SK-N-SH (cell line): ENCODE results near the gene PLVAP.
A peak's percentile ranks its signal among the peaks of the same experiment; 100 is the strongest.

Source experiments
- EP300 ChIP-seq, 2 experiments: IDR thresholded peaks; 2 replicates each; pipeline versions ENCODE4 v1.4.0 to v1.6.1; 2012; ENCODE audit warnings: borderline replicate concordance in 1 of 2, low read depth in 1 of 2, low read length in 1 of 2
- GABPA ChIP-seq: IDR thresholded peaks from 2 replicates; pipeline ENCODE4 v1.4.0; 2012; ENCODE audit warnings: low read depth, mild to moderate bottlenecking
- RAD21 ChIP-seq: IDR thresholded peaks from 2 replicates; pipeline ENCODE4 v1.6.1; 2012; ENCODE audit warnings: mild to moderate bottlenecking, low read length
- TAF1 ChIP-seq: IDR thresholded peaks from 2 replicates; pipeline ENCODE4 v1.6.1; 2012; ENCODE audit warnings: low read depth, mild to moderate bottlenecking, low read length, moderate library complexity, borderline replicate concordance
- TEAD4 ChIP-seq: IDR thresholded peaks from 2 replicates; pipeline ENCODE4 v1.4.0; 2012; ENCODE audit warnings: mild to moderate bottlenecking, borderline replicate concordance; ENCODE audit not compliant: insufficient read depth
- YY1 ChIP-seq: IDR thresholded peaks from 2 replicates; pipeline ENCODE4 v1.4.0; 2012; ENCODE audit warnings: low read depth, mild to moderate bottlenecking
- TF ChIP-seq, protein P1 (sequence below): fragments of 200-600 bp; sonication (generic); IDR thresholded peaks from 2 replicates; pipeline ENCODE4 v1.6.1; 2017; ENCODE audit warnings: antibody characterized with exemption, mild to moderate bottlenecking, moderate library complexity

DNA sequence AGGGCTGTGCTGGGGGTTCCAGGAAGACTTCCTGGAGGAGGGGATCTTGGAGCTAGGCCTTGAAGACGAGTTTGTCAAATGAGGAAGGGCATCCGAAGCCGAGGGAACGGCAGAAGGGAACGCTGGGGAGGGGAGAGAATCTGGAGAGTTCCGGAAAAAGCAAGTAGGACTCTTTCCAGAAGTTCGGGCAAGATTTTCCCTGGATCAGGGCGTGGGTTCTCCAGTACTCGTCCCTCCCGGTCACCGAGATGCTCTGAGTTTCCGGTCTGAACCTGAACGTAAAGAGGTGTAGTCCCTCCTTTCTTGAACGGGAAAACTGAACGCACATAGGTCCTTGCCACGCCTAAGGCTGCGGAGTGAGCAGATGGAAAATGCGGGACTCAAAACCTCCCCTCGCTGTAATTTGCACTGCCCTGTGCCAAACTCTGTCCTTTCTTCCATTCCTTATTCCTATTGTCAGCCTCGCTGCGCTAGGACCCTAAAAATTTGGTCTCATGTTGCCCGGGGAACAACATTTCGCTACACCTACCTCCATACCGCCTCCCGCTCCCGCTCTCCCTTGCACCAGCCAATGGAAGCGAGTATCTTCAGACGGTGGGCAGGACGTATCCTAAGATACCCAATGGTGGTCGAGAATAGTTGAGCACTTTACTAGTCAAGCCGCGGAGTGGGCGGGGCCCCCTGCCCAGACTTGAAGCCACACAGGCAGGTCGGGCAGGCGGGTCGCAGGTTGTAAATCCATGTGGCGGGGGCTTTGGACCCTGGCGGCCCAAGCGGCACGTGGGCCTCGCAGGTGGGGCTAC is 40.1 kb downstream of the PLVAP start, which contains the start of gene GTPBP3:
- peak; percentile 82 for TF ChIP-seq YY1
- no peak for TF ChIP-seq RAD21
- TF ChIP-seq TAF1 = peak; percentile 52
- TF ChIP-seq, protein P1, sequence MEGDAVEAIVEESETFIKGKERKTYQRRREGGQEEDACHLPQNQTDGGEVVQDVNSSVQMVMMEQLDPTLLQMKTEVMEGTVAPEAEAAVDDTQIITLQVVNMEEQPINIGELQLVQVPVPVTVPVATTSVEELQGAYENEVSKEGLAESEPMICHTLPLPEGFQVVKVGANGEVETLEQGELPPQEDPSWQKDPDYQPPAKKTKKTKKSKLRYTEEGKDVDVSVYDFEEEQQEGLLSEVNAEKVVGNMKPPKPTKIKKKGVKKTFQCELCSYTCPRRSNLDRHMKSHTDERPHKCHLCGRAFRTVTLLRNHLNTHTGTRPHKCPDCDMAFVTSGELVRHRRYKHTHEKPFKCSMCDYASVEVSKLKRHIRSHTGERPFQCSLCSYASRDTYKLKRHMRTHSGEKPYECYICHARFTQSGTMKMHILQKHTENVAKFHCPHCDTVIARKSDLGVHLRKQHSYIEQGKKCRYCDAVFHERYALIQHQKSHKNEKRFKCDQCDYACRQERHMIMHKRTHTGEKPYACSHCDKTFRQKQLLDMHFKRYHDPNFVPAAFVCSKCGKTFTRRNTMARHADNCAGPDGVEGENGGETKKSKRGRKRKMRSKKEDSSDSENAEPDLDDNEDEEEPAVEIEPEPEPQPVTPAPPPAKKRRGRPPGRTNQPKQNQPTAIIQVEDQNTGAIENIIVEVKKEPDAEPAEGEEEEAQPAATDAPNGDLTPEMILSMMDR = no peak
- no peak for TF ChIP-seq EP300 (IDR thresholded peaks at IDR 0.05; ENCODE audit: borderline replicate concordance in 1 of 2, low read depth in 1 of 2, low read length in 1 of 2)
- TF ChIP-seq TEAD4 = no peak
- TF ChIP-seq GABPA = peak; percentile 81
